ENCODE measurements around the gene CORO7.

The CORO7 gene

DNA sequence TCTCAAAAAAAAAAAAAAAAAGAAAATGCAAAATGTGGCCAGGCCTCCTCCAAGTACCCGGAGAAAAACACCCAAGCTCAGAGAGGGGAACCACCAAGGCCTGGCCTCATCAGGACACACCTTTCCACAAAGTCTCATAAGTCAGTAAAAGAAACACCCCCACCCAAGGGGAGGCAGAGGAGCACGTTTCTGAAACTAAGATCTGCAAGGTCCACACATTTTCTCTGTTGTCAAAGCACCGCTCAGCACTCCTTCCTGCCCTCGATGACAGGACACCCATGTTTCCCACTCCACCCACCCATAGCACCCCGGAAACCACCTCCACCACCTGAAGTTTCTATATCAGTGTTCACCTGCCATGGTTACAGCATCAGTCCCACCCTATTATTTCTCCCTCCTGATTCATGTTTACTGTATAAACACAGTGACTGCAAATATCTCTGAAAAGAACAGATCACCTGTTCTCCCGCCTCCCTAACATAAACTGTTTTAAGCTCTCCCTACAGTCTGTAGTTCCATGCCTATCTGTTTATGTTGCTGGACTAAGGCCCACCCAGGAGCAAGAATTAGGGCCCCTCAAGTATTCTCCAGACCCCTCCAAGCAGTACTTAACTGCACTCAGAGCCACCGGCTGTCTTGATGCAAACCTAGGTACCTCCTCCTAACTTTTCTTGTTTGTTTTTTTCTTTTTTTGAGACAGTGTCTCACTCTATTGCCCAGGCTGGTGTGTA is 2.0 kb downstream of the CORO7 start:
- TF ChIP-seq POLR2A (IDR thresholded peaks at IDR 0.05; ENCODE audit: low read depth, low read length): no peak
- FAIRE-seq (no peak), DNase-seq (ENCODE audit: insufficient read length, low spot score) (no peak)

DNA sequence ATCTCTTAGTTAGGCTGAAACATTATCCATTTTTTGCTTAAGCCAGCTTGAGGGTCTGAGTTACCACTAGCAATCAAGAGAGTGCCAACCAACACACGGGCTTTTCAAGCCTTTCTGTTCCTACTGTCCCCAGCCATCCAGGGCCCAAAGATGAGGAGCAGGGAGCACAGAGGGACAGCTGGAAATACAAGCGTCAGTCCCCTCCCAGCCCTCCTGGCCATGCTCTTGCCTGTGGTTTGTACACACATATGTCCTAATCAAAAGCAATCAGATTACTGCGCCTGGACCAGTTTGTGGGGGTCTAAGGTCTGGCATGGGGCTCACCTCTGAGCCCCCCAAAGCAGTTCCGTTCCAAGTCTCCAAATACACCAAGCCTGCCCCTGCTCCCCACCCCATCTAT is 3.5 kb downstream of the CORO7 start:
- no peak for DNase-seq (ENCODE audit: insufficient read length, low spot score)
- TF ChIP-seq POLR2A (IDR thresholded peaks at IDR 0.05; ENCODE audit: low read depth, low read length): no peak
- no peak for FAIRE-seq

DNA sequence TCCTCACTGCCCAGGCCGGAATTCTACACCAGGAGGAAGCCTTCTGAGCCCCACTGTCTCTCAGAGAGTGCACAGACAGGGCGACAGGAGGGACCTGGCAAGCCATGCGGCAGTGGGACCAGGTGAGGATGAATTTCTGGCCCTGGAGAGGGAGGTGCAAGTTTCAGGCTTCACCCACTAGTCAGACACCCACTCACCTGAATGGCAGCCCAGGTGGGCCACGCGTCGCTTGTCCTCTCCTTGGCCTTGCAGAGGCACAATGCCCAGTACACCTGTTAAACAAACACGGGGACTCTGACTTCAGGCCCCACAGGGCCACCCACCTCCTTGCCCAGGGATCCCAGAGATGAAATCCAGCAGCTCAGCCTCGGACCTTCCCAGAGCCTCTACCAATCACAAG is 4.2 kb downstream of the CORO7 start:
- no peak for FAIRE-seq
- TF ChIP-seq POLR2A (IDR thresholded peaks at IDR 0.05; ENCODE audit: low read depth, low read length): no peak
- no peak for DNase-seq (ENCODE audit: insufficient read length, low spot score)

DNA sequence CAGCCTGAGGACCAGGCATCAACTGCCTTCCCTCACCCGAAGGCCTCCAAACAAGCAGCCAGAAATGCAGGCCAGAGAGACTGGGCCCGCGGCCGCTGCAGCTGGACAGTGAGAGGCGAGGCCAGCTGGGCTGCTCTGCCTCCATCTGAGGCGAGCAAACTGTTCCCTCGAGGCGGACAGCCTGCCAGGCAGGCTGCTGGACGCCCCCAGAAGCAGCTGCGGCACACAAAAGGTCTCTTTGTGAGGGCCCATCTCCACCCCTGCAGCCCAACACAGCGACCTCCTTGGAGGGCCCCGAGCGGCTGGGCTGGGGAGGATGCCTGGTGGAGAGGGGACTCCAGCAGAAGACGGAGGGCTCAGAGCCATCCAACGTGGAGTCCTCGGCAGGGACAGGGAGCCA is 4.7 kb downstream of the CORO7 start:
- DNase-seq (ENCODE audit: insufficient read length, low spot score): no peak
- FAIRE-seq: no peak

DNA sequence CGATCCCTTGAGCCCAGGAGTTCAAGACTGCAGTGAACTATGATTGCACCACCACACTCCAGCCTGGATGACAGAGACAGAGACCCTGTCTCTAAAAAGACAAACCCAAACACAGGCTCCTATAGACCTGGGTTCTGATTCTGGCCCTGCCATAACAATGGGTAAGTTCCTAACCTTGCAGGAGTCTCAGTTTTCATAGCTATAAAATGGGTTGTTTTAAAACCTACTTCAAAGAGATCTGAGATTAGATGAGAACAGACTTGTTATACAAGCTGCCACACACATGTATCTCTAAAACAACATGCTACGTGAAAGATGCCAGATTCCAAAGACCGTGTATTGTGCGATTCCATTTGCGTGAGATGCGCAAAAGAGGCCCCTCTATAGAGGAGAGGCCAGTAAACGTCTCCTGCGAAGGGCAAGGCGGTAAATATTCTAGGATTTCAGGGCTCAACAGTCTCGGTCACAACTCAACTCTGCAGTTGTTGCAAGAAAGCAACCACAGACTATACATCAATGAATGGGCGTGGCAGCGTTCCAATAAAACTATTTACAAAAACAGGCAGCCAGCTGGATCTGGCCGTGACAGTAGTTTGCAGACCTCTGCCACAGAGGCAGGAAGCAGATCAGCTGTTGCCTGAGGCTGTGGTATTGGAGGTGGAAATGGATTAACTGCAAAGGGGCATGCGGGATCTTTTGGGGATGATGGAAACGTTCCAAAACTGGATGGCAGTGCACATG is 5.9 kb downstream of the CORO7 start:
- no peak for DNase-seq (ENCODE audit: insufficient read length, low spot score)

More for the DNA sequence above, 4.7 kb downstream of the CORO7 start:
- TF ChIP-seq POLR2A (IDR thresholded peaks at IDR 0.05; ENCODE audit: low read depth, low read length): no peak

DNA sequence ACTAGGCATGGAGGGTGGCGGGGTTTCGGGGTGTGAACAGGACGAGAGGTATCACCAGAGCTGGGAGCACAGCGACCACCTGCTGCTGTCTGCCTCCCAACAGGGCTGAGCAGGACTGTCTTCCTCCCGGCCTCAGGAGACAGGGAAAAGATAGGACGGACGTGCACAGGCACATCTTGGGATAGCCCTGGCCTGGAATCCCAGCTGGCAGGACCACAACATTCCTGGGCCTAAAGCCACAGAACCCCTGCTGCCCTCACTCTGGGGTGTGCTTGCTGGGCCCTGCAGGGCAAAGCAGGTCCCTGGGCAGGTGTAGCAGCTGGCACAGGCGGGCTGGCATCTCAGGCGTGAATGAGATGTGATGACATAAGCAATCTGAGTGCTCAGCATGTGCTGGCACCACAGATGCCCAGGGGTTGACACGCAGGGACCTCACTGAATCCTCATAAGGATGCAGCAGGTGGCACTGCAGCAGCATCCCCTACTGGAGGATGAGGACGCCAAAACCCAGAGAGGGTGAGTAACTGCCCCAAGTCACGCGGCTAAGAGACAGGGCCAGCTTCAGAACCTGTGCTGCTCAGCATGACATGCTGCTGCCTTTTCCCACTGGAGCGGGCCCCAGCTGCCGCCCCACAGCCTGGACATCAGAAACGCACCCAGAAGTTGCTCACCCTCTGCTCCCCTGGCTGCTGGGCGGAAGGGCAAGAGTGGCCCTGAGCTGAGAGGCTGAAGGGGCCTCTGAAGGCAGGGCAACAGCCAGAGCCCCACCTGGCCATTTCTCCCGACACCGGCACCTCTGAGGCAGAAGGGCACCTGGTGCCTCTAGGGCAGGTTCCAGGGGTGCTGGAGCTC is 7.1 kb downstream of the CORO7 start:
- DNase-seq (ENCODE audit: insufficient read length, low spot score): peak; percentile 72
- no peak for TF ChIP-seq POLR2A (IDR thresholded peaks at IDR 0.05; ENCODE audit: low read depth, low read length)
- FAIRE-seq: no peak

More for the DNA sequence above, 5.9 kb downstream of the CORO7 start:
- FAIRE-seq: no peak
- no peak for TF ChIP-seq POLR2A (IDR thresholded peaks at IDR 0.05; ENCODE audit: low read depth, low read length)

DNA sequence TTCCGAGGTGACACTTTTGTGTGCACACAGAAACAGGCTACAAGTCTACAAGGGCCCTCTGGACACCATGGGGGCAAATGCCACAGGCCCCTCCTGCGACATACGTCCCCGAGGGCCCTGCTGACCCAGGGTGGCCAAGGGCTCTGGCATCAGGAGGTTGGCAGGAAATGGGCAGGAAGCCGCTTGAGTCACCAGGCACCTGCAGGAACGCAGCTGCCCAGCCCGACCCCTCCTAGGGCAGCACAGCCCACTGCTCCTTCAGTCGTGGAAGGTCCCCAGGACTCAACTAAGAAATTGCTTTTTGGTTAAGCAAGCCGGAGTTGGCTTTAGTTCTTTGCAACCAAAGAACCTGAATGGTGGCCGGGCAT is 8.1 kb downstream of the CORO7 start:
- FAIRE-seq (no peak), DNase-seq (ENCODE audit: insufficient read length, low spot score) (no peak)

DNA sequence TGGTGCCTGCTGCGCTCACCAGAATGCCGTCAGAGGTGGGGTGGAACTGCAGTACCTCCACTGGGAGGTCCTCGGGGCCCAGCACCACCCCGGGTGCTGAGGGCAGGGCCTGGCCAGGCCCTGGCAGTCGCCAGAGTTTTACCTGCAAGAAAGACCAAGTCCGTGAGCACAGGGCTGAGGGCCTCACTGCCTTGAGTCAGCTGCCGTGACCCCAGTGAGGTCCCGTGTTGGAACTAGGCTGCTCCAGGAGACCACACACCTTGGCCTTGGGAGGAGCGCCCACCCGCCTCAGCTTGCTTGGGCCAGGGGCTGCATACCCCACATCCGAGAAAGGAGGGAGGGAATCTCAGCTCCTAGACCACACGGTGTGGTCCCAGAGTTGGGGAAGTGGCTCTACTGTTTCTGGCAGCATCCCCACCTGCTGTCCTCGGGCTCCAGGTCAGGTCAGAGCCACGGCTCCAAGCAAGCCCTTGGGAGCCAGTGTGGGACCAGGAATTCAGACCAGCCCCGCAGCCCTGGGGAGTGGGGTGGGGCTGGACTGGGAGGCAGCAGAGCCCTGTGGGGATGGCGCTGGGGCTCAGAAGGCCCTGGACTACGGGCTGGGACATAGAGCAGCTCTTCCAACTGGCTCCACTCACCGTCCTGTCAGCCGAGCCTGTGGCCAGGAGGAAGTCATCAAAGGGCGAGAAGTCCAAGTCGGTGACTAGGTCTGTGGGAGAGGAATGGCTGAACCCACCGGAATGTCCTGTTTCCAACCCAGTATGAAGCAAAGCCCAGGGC is 8.7 kb downstream of the CORO7 start:
- DNase-seq (ENCODE audit: insufficient read length, low spot score) (no peak), FAIRE-seq (no peak)
- no peak for TF ChIP-seq POLR2A (IDR thresholded peaks at IDR 0.05; ENCODE audit: low read depth, low read length)

More for the DNA sequence above, 8.1 kb downstream of the CORO7 start:
- TF ChIP-seq POLR2A (IDR thresholded peaks at IDR 0.05; ENCODE audit: low read depth, low read length): no peak

DNA sequence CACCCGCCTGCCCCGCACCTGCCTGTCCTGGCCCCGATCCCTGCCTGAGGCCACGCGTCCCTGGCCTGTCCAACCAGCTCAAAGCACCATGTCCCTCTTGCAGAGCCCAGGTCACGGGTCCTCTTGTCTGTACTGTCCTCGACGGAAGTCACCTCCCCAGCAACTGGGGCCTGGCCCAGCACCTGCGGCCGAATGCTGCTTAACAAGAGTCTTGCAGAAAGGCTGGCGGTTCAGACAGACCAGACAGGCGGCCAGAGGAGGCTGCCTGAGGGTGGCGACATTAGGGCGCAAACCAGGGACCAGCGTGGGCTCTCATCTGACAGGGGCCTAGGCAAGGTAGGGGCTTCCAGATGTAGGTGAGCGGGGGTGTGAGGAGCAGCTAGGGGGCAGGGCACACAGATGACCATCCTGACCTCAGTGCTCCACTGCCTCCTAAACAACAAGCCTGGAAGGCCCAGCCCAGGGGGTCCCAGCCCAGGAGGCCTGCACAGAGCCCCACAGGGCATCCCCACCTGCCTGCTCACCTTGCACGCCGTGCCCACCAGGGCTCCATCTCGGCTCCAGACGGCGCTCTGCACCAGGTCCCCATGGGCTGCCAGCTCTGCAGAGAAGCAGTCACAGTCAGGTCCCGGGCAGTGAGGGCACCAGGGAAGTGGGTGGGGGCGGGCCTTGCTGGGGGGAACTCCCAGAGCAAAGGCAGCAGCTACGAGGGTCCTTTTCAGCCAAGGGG is 11.3 kb downstream of the CORO7 start:
- DNase-seq (ENCODE audit: insufficient read length, low spot score) (no peak), FAIRE-seq (no peak)
- no peak for TF ChIP-seq POLR2A (IDR thresholded peaks at IDR 0.05; ENCODE audit: low read depth, low read length)

DNA sequence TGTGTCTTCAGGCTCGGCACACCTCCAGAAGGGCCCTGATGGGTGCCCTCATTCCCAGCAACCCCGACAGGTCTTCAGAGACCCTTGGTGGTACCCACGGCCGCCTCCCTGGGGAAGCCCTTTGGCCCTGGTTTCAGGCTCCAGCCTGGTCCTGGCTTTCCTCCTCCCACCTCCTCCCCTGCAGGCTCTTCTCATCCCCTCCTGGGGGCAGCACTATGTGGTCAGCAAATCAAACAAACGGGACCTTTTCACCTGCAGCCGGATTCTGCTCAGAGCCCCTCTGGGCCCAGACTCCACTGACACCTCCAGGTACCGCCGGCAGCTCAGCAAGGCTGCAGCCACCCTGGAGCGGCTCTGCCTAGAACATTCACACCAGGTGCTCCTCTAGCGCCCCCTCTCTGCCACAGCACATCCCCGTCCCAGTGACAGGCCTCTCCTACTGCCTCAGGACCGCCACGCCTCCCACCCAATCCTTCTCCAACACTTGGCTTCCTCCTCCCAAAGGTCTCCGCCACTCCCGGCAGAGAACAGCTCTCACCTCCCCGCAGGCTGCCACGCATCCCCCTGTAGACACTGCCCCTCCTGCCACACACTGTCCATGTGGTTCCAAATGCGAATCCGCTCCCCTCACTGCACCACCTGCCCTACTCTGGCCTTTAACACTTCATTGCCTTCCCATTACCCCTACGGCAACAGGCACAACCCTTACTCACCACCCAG is 12.0 kb downstream of the CORO7 start:
- no peak for DNase-seq (ENCODE audit: insufficient read length, low spot score)
- FAIRE-seq: no peak

DNA sequence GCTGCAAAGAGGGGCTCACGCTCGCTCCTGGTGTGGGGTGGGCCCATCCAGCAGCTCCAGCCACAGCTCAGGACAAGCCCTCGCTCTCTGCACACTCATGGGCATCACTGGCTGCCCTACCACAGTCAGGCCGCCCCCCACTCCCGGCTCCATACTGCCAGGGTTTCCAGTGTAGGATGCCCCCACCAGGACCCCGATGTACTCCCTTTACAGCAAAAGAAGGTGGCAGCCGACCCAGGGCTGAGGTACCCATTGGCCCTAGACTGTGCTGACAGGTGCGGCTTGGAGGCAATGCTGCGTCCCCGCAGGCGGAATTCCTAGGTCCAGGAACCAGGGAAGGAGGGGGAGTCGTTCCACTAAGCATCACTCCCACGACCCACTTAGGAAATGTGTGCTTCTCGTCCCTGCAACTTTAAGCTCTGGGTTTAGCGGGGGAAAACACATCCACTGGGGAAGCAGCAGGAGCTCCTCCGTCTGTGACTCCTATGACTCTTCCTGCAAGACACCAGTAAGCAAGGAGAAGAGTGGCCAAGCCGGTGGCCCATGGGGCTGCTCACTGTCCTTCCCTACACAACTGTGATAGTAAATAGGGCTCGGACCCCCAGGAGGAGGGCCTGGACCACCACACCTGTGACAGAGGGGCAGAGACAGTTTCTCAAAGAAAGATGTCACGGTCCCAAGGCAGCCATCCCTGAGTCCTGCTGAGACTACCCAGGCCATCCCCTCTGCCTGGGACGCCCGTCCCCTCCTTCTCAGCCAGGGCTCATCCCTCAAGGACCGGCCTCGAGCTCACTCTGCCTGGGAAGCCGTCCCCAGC is 13.1 kb downstream of the CORO7 start:
- no peak for TF ChIP-seq POLR2A (IDR thresholded peaks at IDR 0.05; ENCODE audit: low read depth, low read length)
- DNase-seq (ENCODE audit: insufficient read length, low spot score) (no peak), FAIRE-seq (no peak)

More for the DNA sequence above, 12.0 kb downstream of the CORO7 start:
- TF ChIP-seq POLR2A (IDR thresholded peaks at IDR 0.05; ENCODE audit: low read depth, low read length): no peak

All from H54 (cell line).